Activated CD4-positive, alpha-beta T cell treated with anti-CD3 and anti-CD28 coated beads, Interleukin-2, amount 50 U/mL, for 1 hour (primary cell): ENCODE data around the gene INHA.

ENCODE experiments used
- DNase-seq: peaks from one replicate; pipeline ENCODE4 v3.0.0-alpha.2; 2020

Gene INHA

GRCh38 chr2:219540784-219541504 lies 31.2 kb upstream of the INHA start:
- no peak for DNase-seq

GRCh38 chr2:219541611-219542180 lies 30.4 kb upstream of the INHA start:
- DNase-seq: peak; percentile 86

- DNase-seq: no peak
These were observed 29.0 kb upstream of the INHA start for GRCh38 chr2:219542931-219543595.

- peak; percentile 92 for DNase-seq
These were observed 28.3 kb upstream of the INHA start, which contains the start of the genes CHPF and TMEM198 for GRCh38 chr2:219543596-219544358. Gene CHPF, minus strand, starts transcription at chr2:219543809. Its CDS starts 271 bp downstream, at chr2:219543538. Gene TMEM198, plus strand, starts transcription at chr2:219544028. Its CDS starts 700 bp downstream, at chr2:219544728.

GRCh38 chr2:219544567-219544966 lies 27.5 kb upstream of the INHA start:
- no peak for DNase-seq

GRCh38 chr2:219545295-219545942 lies 26.7 kb upstream of the INHA start:
- DNase-seq: no peak

GRCh38 chr2:219545943-219546352 lies 26.2 kb upstream of the INHA start:
- DNase-seq: no peak

- no peak for DNase-seq
These were observed 24.5 kb upstream of the INHA start for GRCh38 chr2:219547621-219548020.

GRCh38 chr2:219548990-219549389 lies 23.1 kb upstream of the INHA start:
- no peak for DNase-seq

GRCh38 chr2:219549619-219550018 lies 22.5 kb upstream of the INHA start:
- DNase-seq: no peak

GRCh38 chr2:219551441-219552381 lies 20.4 kb upstream of the INHA start:
- no peak for DNase-seq

GRCh38 chr2:219552382-219553167 lies 19.5 kb upstream of the INHA start:
- DNase-seq: peak; percentile 74

- DNase-seq: no peak
These were observed 19.0 kb upstream of the INHA start for GRCh38 chr2:219553168-219553417.

- no peak for DNase-seq
These were observed 18.6 kb upstream of the INHA start for GRCh38 chr2:219553463-219553963.

- no peak for DNase-seq
These were observed 17.8 kb upstream of the INHA start for GRCh38 chr2:219554350-219554749.

- DNase-seq: no peak
These were observed 16.2 kb upstream of the INHA start for GRCh38 chr2:219555956-219556355.

GRCh38 chr2:219556413-219556812 lies 15.7 kb upstream of the INHA start:
- no peak for DNase-seq

GRCh38 chr2:219557320-219557719 lies 14.8 kb upstream of the INHA start:
- DNase-seq: no peak

- DNase-seq: no peak
These were observed 14.0 kb upstream of the INHA start for GRCh38 chr2:219557791-219558785.
